Right atrium auricular region (tissue), 2 donors: ENCODE data around the gene ZBP1. TPM values are rescaled to one million over a fixed set of nuclear protein-coding genes. Genes with fewer than 3 reads are reported as not detected.

ENCODE experiments used
- DNase-seq: peaks from one replicate; pipeline ENCODE4 v3.0.0-alpha.2; 2019; ENCODE audit warnings: low spot score
- H3K27ac ChIP-seq, 2 donors: fragments of 200-600 bp; sonication (generic); 1 replicate in 1 of 2; 2 replicates in 1 of 2; pipeline ENCODE4 v1.5.1; 2016 to 2019
- H3K27me3 ChIP-seq, 2 donors: fragments of 200-600 bp; sonication (generic); one replicate each; pipeline versions ENCODE4 v1.5.1 to v1.6.0; 2017 to 2019
- H3K36me3 ChIP-seq: fragments of 200-600 bp; sonication (generic); one replicate; pipeline ENCODE4 v1.5.1; 2016
- H3K4me1 ChIP-seq, 2 donors: fragments of 200-600 bp; sonication (generic); one replicate each; pipeline versions ENCODE4 v1.5.1 to v1.6.0; 2017 to 2019
- H3K4me3 ChIP-seq, 2 donors: fragments of 200-600 bp; sonication (generic); 1 replicate in 1 of 2; 2 replicates in 1 of 2; pipeline ENCODE4 v1.5.1; 2017 to 2019; ENCODE audit warnings: mild to moderate bottlenecking in 1 of 2, moderate library complexity in 1 of 2
- H3K9me3 ChIP-seq, 2 donors: fragments of 200-600 bp; sonication (generic); one replicate each; pipeline ENCODE4 v1.5.1; 2019
- total RNA-seq, 2 donors: library from RNA; depleted of rRNA; stranded (reverse); fragments of >200 nt; gene quantifications; one replicate each; pipeline ENCODE4 v1.1.0, GENCODE V29; 2016
- TF ChIP-seq, protein P1 (sequence below), 2 donors: fragments of 200-600 bp; sonication (generic); IDR thresholded peaks; one replicate each; pipeline ENCODE4 v1.5.1; 2019; ENCODE audit warnings: antibody characterized with exemption in 2 of 2

The ZBP1 gene
- total RNA-seq, 2 donors from 2014 or later = not detected

DNA sequence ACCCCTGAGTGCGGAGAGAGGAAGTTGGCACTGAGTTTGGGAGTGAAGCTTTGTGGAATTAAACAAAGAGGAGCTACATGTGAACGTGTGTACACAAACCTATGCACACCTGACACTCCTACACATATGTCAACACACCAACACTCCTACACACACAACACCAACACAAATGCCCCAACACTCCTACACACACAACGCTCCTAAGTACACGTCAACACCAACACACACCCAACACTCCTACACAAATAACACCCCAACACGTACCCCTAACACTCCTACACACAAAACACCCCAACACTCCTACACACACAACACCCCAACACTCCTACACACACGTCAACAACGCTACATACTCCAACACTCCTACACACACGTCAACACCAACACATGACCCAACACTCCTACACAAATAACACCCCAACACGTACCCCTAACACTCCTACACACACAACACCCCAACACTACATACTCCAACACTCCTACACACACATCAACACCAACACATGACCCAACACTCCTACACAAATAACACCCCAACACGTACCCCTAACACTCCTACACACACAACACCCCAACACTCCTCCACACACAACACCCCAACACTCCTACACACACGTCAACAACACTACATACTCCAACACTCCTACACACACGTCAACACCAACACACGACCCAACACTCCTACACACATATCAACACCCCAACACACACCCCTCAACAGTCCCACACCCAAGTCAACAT, 40.1 kb upstream of the ZBP1 start:
- Histone ChIP-seq H3K27ac (no peak overlapping the region), H3K4me1 (peaks cover 0 to 27% of the 10 kb centered on the region in 2 donors), H3K27me3 (no peaks in the 10 kb centered on the region), H3K4me3 (no peak overlapping the region), H3K9me3 (no peaks in the 10 kb centered on the region), H3K36me3 (peaks cover 28% of the 10 kb centered on the region)
- TF ChIP-seq, protein P1, sequence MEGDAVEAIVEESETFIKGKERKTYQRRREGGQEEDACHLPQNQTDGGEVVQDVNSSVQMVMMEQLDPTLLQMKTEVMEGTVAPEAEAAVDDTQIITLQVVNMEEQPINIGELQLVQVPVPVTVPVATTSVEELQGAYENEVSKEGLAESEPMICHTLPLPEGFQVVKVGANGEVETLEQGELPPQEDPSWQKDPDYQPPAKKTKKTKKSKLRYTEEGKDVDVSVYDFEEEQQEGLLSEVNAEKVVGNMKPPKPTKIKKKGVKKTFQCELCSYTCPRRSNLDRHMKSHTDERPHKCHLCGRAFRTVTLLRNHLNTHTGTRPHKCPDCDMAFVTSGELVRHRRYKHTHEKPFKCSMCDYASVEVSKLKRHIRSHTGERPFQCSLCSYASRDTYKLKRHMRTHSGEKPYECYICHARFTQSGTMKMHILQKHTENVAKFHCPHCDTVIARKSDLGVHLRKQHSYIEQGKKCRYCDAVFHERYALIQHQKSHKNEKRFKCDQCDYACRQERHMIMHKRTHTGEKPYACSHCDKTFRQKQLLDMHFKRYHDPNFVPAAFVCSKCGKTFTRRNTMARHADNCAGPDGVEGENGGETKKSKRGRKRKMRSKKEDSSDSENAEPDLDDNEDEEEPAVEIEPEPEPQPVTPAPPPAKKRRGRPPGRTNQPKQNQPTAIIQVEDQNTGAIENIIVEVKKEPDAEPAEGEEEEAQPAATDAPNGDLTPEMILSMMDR (IDR thresholded peaks at IDR 0.05) = no peak
- peak; percentile 26 for DNase-seq

DNA sequence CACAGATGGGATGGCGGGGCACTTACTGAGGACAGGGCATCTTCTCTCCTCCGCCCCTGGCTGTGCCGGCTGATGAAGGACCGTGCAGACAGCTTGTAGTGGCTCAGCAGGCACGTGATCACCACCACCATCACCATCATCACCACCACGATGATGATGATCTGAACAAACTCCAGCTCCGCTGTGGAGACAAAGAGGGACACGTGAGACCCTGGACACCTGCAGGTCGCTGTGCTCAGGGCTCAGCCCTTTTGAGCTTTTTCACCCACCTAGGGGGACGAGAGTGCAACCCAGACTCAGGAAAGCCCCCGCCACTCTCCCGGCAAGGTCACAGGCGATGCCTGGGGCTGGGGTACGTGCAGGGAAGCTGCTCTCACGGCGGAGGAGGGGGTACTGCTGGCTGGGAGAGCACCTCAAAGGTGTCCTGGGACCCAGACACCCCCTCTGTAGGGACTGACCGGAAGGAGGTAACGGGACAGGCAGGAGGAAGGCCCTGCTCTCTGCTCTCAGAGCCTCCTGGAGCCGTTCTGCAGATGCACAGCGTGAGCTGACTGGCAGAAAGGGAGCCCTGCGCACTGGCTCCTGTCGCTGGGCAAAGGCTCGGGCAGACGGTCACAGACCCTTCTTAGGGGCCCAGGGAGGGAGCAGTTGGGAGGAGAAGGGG, 39.4 kb upstream of the ZBP1 start:
- Histone ChIP-seq H3K4me3 (no peak overlapping the region), H3K4me1 (peaks cover 0 to 29% of the 10 kb centered on the region in 2 donors), H3K27me3 (no peaks in the 10 kb centered on the region), H3K36me3 (peaks cover 28% of the 10 kb centered on the region), H3K27ac (no peak overlapping the region), H3K9me3 (no peaks in the 10 kb centered on the region)
- TF ChIP-seq, protein P1 (IDR thresholded peaks at IDR 0.05) = no peak
- DNase-seq = peak; percentile 50

DNA sequence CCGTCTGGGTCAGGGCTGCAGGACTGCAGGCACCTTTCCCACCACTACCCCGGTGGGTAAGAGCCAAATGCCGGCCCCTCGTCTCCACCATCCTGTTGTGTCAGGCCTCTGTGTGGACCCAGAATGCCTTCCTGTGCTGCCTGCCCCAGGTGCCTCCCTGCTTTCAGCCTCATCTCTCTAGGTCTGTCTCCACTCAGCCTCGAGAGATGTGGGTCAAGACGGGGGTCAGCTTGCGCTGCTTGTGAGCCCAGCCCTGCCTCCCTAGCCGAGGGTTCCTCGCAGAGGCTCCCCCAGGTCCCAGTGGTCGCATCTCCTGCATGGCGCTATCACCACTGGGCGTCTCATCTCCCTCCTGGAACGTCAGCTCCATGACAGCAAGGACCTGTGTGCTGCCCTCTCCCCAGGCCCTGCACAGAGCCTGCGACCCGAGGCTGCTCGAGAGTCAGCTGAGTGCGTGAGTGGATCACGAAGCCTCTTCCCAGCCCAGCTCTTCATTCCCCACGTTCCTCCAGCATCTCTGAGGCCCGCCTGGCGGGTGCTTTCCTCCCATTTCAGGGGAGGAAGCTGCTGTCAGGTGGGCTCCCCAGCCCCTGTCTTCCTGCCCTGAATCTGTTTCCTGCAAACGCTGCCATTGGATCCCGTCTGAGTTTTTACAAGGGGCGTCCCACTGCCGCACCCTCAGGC, 38.7 kb upstream of the ZBP1 start:
- TF ChIP-seq, protein P1 (IDR thresholded peaks at IDR 0.05) = no peak
- peaks cover 0 to 33% of the 10 kb centered on the region in 2 donors for H3K4me1 ChIP-seq
- no peak overlapping the region for H3K27ac ChIP-seq
- H3K27me3 ChIP-seq = no peaks in the 10 kb centered on the region
- peaks cover 28% of the 10 kb centered on the region for H3K36me3 ChIP-seq
- H3K4me3 ChIP-seq = no peak overlapping the region
- no peaks in the 10 kb centered on the region for H3K9me3 ChIP-seq
- DNase-seq = peak; percentile 46

DNA sequence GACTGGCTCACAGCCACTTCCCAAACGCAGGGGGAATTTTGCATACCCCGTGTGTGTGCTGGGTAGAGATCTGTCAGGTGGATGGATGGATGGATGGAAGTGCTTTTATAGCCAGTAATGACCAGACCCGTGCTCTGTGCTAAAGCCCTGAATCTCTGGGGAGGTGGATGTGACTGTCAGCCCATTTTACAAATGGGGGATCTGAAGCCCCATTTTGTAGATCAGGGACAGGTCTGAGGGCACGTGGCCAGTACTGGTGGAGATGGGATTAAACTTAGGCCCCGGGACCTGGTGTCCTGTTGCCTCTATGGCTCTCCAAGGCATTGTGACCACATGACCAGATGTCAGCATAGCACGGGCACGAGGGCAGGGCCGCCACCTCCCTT, 38.2 kb upstream of the ZBP1 start:
- TF ChIP-seq, protein P1 (IDR thresholded peaks at IDR 0.05) = no peak
- Histone ChIP-seq H3K36me3 (peaks cover 33% of the 10 kb centered on the region), H3K4me1 (peaks cover 0 to 28% of the 10 kb centered on the region in 2 donors), H3K4me3 (no peak overlapping the region), H3K27ac (no peak overlapping the region), H3K27me3 (no peaks in the 10 kb centered on the region), H3K9me3 (no peaks in the 10 kb centered on the region)
- peak; percentile 46 for DNase-seq

DNA sequence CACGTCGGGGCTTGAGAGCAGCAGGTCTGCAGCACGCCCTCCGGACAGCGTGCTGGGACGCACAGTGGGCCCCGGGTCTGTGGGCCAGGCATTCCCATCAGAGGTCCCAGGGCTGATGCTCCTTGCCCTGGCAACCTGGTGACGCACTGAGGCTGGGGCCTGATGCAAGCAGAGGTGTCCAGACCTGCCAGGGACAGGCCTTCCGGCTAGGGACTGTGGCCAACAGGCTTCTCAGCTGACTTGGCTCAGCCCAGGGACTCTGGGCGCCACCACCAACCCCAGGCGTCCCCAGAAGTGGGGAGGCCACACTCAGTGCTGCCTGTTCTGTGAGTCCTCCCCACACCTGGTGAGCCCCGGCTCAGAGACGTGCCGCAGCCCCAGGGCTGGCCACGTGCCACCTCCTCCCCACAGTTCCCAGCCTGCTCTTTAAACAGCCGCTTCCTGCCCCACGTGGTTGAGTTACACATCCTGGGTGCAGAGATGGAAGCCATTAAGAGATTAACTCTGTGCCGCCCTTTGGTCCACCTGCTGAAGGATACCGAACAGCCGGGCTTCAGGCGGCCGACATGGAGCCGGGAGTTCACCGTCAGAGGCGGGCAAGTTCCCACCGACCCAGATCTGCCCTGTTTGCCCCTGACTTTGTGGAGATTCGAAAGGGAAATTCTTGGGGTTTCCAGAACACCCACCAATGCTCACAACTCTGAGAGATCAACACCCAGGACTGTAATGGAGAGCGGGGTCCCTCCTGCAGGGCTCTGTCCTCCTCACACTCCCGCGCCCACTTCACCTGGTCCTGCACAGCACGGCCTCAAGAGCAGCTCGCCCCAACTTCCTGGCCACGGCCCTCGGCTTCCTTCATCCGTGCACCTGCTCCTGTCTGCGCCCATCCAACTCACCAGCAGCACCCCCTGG, 37.6 kb upstream of the ZBP1 start:
- Histone ChIP-seq H3K9me3 (no peaks in the 10 kb centered on the region), H3K36me3 (peaks cover 36% of the 10 kb centered on the region), H3K4me1 (peaks cover 0 to 25% of the 10 kb centered on the region in 2 donors), H3K27me3 (no peaks in the 10 kb centered on the region), H3K27ac (peak overlapping the region in 1 of 2 donors; percentile 54), H3K4me3 (no peak overlapping the region)
- TF ChIP-seq, protein P1 (IDR thresholded peaks at IDR 0.05) = no peak
- DNase-seq = peak; percentile 60
